PC-3 (cell line): ENCODE results near the gene TMEM190. TPM values are rescaled to one million over a fixed set of nuclear protein-coding genes. Genes with fewer than 3 reads are reported as not detected.

Experiments used
- ATAC-seq: fragments of 200-7000 bp; cut with Tn5 transposase; 2 replicates; pipeline ENCODE4 v1.9.1; 2020; ENCODE audit warnings: mild to moderate bottlenecking, moderate library complexity
- BruUV-seq: library from RNA; stranded (reverse); fragments of 400-500 nt; replicated peaks from 2 replicates; lab custom pipeline; 2021; lab: Mats Ljungman, UMichigan
- CTCF ChIA-PET: fragments of 300-600 bp; sonication (Branson Sonifier 250); formaldehyde crosslinking; loops from one replicate; lab custom pipeline; 2022; ENCODE audit warnings: antibody characterized with exemption; lab: Charles Lee
- POLR2A ChIA-PET: fragments of 300-600 bp; sonication (Branson Sonifier 250); formaldehyde crosslinking; loops from one replicate; lab custom pipeline; 2022; ENCODE audit warnings: antibody characterized with exemption; ENCODE audit not compliant: unreplicated experiment; lab: Charles Lee
- DNase-seq: peaks from one replicate; pipeline ENCODE4 v3.0.0-alpha.2; 2015
- H2AFZ ChIP-seq: fragments of 300-600 bp; sonication (generic); 2 replicates; pipeline ENCODE4 v1.6.0; 2016; ENCODE audit warnings: antibody characterized with exemption, low read length
- H3F3A ChIP-seq: fragments of 300-600 bp; sonication (generic); one replicate; pipeline ENCODE4 v1.6.0; 2017; ENCODE audit warnings: antibody characterized with exemption, low read length, control low read depth, mild to moderate bottlenecking; ENCODE audit not compliant: unreplicated experiment
- H3K27ac ChIP-seq: fragments of 300-600 bp; sonication (generic); 2 replicates; pipeline ENCODE4 v1.5.1; 2016; ENCODE audit warnings: mild to moderate bottlenecking, low read length
- H3K27me3 ChIP-seq: fragments of 300-600 bp; sonication (generic); 2 replicates; pipeline ENCODE4 v1.6.1; 2016; ENCODE audit warnings: low read length, mixed read lengths
- H3K36me3 ChIP-seq: fragments of 300-600 bp; sonication (generic); 2 replicates; pipeline ENCODE4 v1.6.1; 2016; ENCODE audit warnings: low read depth, mixed run types, low read length, mixed read lengths
- H3K4me1 ChIP-seq: fragments of 300-600 bp; sonication (generic); 2 replicates; pipeline ENCODE4 v1.5.1; 2016; ENCODE audit warnings: low read length; ENCODE audit not compliant: insufficient read depth
- H3K4me2 ChIP-seq: fragments of 300-600 bp; sonication (generic); 2 replicates; pipeline ENCODE4 v1.6.0; 2016; ENCODE audit warnings: low read length
- H3K4me3 ChIP-seq: fragments of 300-600 bp; sonication (generic); 2 replicates; pipeline ENCODE4 v1.5.1; 2016; ENCODE audit warnings: mild to moderate bottlenecking, low read length, mixed read lengths
- H3K79me2 ChIP-seq: fragments of 300-600 bp; sonication (generic); 2 replicates; pipeline ENCODE4 v1.6.1; 2017; ENCODE audit warnings: low read length, mixed read lengths
- H3K9ac ChIP-seq: fragments of 300-600 bp; sonication (generic); 2 replicates; pipeline ENCODE4 v1.6.0; 2016; ENCODE audit warnings: mild to moderate bottlenecking, low read length
- H3K9me2 ChIP-seq: fragments of 300-600 bp; sonication (generic); replicated peaks from 2 replicates; pipeline ENCODE4 v1.6.1; 2016; ENCODE audit warnings: mixed run types, low read length, mixed read lengths
- H3K9me3 ChIP-seq: fragments of 300-600 bp; sonication (generic); 2 replicates; pipeline ENCODE4 v1.6.1; 2016; ENCODE audit warnings: low read length, mixed read lengths
- H4K20me1 ChIP-seq: fragments of 300-600 bp; sonication (generic); 2 replicates; pipeline ENCODE4 v1.6.1; 2016; ENCODE audit warnings: low read length, mixed read lengths
- EZH2 ChIP-seq: fragments of 300-600 bp; sonication (generic); IDR thresholded peaks from one replicate; pipeline ENCODE4 v1.6.1; 2017; ENCODE audit warnings: antibody characterized with exemption, mild to moderate bottlenecking, low read length; ENCODE audit not compliant: unreplicated experiment
- EZH2phosphoT487 ChIP-seq: fragments of 300-600 bp; sonication (generic); IDR thresholded peaks from 2 replicates; pipeline ENCODE4 v1.6.1; 2018; ENCODE audit warnings: mild to moderate bottlenecking, antibody characterized with exemption, low read length, borderline replicate concordance
- intact Hi-C: fragments of 100-400 bp; cut with micrococcal nuclease; formaldehyde crosslinking; loops from 2 replicates; pipeline ENCODE4 v1.9.0; 2023
- total RNA-seq: library from RNA; depleted of rRNA; stranded (reverse); fragments of >200 nt; gene quantifications from 2 replicates; pipeline ENCODE4 v1.2.3, GENCODE V29; 2014
- TF ChIP-seq, protein P1 (sequence below): fragments of 300-600 bp; sonication (generic); conservative IDR thresholded peaks from 2 replicates; pipeline ENCODE4 v1.5.1; 2017; ENCODE audit warnings: antibody characterized with exemption, low read depth, mild to moderate bottlenecking, low read length

TMEM190 gene
- total RNA-seq, 1 experiment from 2014 or later = not detected

DNA sequence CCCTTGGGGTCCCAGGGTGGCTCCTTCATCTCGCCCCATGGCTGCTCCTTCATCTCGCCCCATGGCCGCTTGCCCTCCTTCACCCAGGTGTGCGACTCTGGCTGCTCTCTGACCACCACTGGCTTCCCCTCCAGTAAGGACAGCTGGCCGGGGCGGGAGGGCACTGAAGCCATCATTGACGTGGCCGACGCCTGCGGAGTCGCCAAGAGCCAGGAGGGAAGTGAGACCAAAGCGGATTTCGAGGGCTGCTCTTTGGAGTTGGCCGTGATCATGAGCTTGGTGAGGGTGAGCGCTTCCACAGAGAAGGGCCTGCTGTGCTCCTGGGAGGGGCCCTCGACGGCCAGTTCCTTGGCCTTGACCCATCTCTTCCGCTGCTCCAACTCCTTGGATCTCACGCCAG is 18.1 kb upstream of the TMEM190 start:
- TF ChIP-seq, protein P1, sequence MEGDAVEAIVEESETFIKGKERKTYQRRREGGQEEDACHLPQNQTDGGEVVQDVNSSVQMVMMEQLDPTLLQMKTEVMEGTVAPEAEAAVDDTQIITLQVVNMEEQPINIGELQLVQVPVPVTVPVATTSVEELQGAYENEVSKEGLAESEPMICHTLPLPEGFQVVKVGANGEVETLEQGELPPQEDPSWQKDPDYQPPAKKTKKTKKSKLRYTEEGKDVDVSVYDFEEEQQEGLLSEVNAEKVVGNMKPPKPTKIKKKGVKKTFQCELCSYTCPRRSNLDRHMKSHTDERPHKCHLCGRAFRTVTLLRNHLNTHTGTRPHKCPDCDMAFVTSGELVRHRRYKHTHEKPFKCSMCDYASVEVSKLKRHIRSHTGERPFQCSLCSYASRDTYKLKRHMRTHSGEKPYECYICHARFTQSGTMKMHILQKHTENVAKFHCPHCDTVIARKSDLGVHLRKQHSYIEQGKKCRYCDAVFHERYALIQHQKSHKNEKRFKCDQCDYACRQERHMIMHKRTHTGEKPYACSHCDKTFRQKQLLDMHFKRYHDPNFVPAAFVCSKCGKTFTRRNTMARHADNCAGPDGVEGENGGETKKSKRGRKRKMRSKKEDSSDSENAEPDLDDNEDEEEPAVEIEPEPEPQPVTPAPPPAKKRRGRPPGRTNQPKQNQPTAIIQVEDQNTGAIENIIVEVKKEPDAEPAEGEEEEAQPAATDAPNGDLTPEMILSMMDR = no peak
- TF ChIP-seq EZH2 (no peak), EZH2phosphoT487 (no peak)
- Histone ChIP-seq H3F3A (no peaks in the 10 kb centered on the region), H3K36me3 (no peaks in the 10 kb centered on the region), H3K4me3 (no peak overlapping the region), H3K27ac (no peak overlapping the region), H3K79me2 (no peaks in the 10 kb centered on the region), H3K9ac (no peak overlapping the region), H3K9me2 (no peaks in the 10 kb centered on the region), H2AFZ (no peak overlapping the region), H3K9me3 (no peaks in the 10 kb centered on the region), H3K4me1 (peaks cover 16% of the 10 kb centered on the region), H3K27me3 (0 out of 2 replicates have a peak, but pooled peaks cover 6% of the 10 kb centered on the region), H4K20me1 (no peaks in the 10 kb centered on the region), H3K4me2 (no peak overlapping the region)
- BruUV-seq = no TSS peak
- ATAC-seq (no peak), DNase-seq (no peak)
- intact Hi-C loops = no loop called here
- POLR2A ChIA-PET = no interaction called here
- CTCF ChIA-PET = no interaction called here

- H2AFZ ChIP-seq = no peak overlapping the region
- intact Hi-C loops = no loop called here
- H3K9me2 ChIP-seq = no peaks in the 10 kb centered on the region
- H3K4me2 ChIP-seq = no peak overlapping the region
- H3K9ac ChIP-seq = no peak overlapping the region
- no peak overlapping the region for H3K4me3 ChIP-seq
- no peaks in the 10 kb centered on the region for H3K36me3 ChIP-seq
- no peaks in the 10 kb centered on the region for H3K9me3 ChIP-seq
- TF ChIP-seq, protein P1 = no peak
- no peaks in the 10 kb centered on the region for H4K20me1 ChIP-seq
- H3F3A ChIP-seq = no peaks in the 10 kb centered on the region
- BruUV-seq = no TSS peak
- no peak overlapping the region for H3K27ac ChIP-seq
- DNase-seq (no peak), ATAC-seq (no peak)
- H3K4me1 ChIP-seq = peaks cover 12% of the 10 kb centered on the region
- no peaks in the 10 kb centered on the region for H3K79me2 ChIP-seq
- ChIA-PET CTCF (no interaction called here), POLR2A (no interaction called here)
- H3K27me3 ChIP-seq = 0 out of 2 replicates have a peak, but pooled peaks cover 5% of the 10 kb centered on the region
Measured at GRCh38 chr19:55358943-55359908, 17.4 kb upstream of the TMEM190 start.

DNA sequence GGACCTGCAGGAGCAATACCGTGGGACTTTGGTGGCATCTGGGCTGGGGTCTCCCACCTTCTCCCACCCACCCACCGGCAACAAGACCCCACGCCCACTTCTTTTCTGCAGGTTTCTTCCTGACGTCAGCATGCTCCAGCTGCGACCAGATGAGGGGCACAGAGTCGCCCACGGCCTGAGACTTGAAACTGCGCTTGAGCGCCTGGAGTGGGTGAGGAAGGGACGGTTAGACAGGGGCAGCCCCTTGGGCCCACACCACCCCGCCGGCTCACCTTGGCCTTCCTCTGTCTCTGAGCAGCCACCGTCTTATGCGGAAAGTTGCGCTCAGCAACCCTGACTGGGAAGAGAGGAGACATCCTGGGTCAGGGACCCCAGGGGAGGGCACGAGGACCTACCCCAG is 15.7 kb upstream of the TMEM190 start:
- no peaks in the 10 kb centered on the region for H3K79me2 ChIP-seq
- no peak for ATAC-seq
- no TSS peak for BruUV-seq
- H3K9me3 ChIP-seq = no peaks in the 10 kb centered on the region
- no peaks in the 10 kb centered on the region for H3F3A ChIP-seq
- no peaks in the 10 kb centered on the region for H4K20me1 ChIP-seq
- no peak overlapping the region for H3K4me3 ChIP-seq
- TF ChIP-seq EZH2 = no peak
- no peak for TF ChIP-seq EZH2phosphoT487
- TF ChIP-seq, protein P1 = no peak
- no peak overlapping the region for H3K4me2 ChIP-seq
- H3K4me1 ChIP-seq = no peaks in the 10 kb centered on the region
- H3K27ac ChIP-seq = no peak overlapping the region
- no peak overlapping the region for H3K9ac ChIP-seq
- no peak for DNase-seq
- CTCF ChIA-PET = no interaction called here
- intact Hi-C loops = no loop called here
- no peaks in the 10 kb centered on the region for H3K9me2 ChIP-seq
- POLR2A ChIA-PET = no interaction called here
- H3K27me3 ChIP-seq = no peaks in the 10 kb centered on the region
- no peak overlapping the region for H2AFZ ChIP-seq
- no peaks in the 10 kb centered on the region for H3K36me3 ChIP-seq
